ENCODE measurements around the gene FMN2. TPM values are rescaled to one million over a fixed set of nuclear protein-coding genes. Genes with fewer than 3 reads are reported as not detected.

Gene FMN2
- total RNA-seq, 1 donor from 2014 or later: 3.5 TPM

GRCh38 chr1:240056350-240056749 is 35.3 kb upstream of the FMN2 start:
- Mint-ChIP-seq H3K4me1 (ENCODE audit: low read depth) (no peaks in the 10 kb centered on the region), H3K27ac (ENCODE audit: unreplicated experiment) (no peak overlapping the region), H3K27me3 (ENCODE audit: low read depth) (peaks cover 2% of the 10 kb centered on the region), H3K4me3 (ENCODE audit: unreplicated experiment) (no peak overlapping the region), H3K36me3 (ENCODE audit: low read depth) (no peaks in the 10 kb centered on the region), H3K9me3 (ENCODE audit: low read depth) (no peaks in the 10 kb centered on the region)
- no peak for TF ChIP-seq CTCF (IDR thresholded peaks at IDR 0.05)
- DNase-seq (ENCODE audit: low spot score): no peak

DNA sequence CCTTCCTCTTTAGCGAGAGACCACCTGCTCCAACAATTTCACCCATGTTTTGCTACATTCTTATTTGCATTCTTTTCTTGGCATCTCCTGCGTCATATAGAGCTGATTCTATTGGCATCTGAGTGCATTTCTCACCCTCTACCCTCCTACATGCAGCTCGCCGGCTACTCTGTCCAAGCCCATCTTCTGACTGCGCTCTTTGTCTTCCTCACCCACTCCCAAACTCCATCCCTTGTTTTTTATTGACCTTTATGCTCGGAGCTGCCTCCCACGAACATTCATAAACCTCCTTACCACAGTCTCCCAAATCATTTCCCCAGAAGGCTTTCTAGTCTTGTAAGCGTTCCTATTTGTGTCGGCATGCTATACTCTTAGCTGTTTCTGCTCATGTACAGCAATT is 33.6 kb upstream of the FMN2 start:
- no peak for DNase-seq (ENCODE audit: low spot score)
- H3K27ac Mint-ChIP-seq (ENCODE audit: unreplicated experiment): no peak overlapping the region
- TF ChIP-seq CTCF (IDR thresholded peaks at IDR 0.05): no peak

GRCh38 chr1:240068961-240069360 is 22.7 kb upstream of the FMN2 start:
- Mint-ChIP-seq H3K27me3 (ENCODE audit: low read depth) (no peaks in the 10 kb centered on the region), H3K36me3 (ENCODE audit: low read depth) (no peaks in the 10 kb centered on the region), H3K27ac (ENCODE audit: unreplicated experiment) (no peak overlapping the region), H3K9me3 (ENCODE audit: low read depth) (no peaks in the 10 kb centered on the region), H3K4me1 (ENCODE audit: low read depth) (no peaks in the 10 kb centered on the region), H3K4me3 (ENCODE audit: unreplicated experiment) (no peak overlapping the region)
- DNase-seq (ENCODE audit: low spot score): no peak
- TF ChIP-seq CTCF (IDR thresholded peaks at IDR 0.05): no peak

More for the DNA sequence above, 33.6 kb upstream of the FMN2 start:
- Mint-ChIP-seq H3K9me3 (ENCODE audit: low read depth) (no peaks in the 10 kb centered on the region), H3K27me3 (ENCODE audit: low read depth) (peaks cover 2% of the 10 kb centered on the region), H3K4me3 (ENCODE audit: unreplicated experiment) (no peak overlapping the region), H3K36me3 (ENCODE audit: low read depth) (no peaks in the 10 kb centered on the region), H3K4me1 (ENCODE audit: low read depth) (no peaks in the 10 kb centered on the region)

GRCh38 chr1:240070188-240070587 is 21.5 kb upstream of the FMN2 start:
- no peak overlapping the region for H3K27ac Mint-ChIP-seq (ENCODE audit: unreplicated experiment)
- TF ChIP-seq CTCF (IDR thresholded peaks at IDR 0.05): no peak
- no peak overlapping the region for H3K4me3 Mint-ChIP-seq (ENCODE audit: unreplicated experiment)
- H3K4me1 Mint-ChIP-seq (ENCODE audit: low read depth): no peaks in the 10 kb centered on the region
- no peaks in the 10 kb centered on the region for H3K36me3 Mint-ChIP-seq (ENCODE audit: low read depth)
- H3K27me3 Mint-ChIP-seq (ENCODE audit: low read depth): no peaks in the 10 kb centered on the region
- H3K9me3 Mint-ChIP-seq (ENCODE audit: low read depth): no peaks in the 10 kb centered on the region
- DNase-seq (ENCODE audit: low spot score): no peak

GRCh38 chr1:240073097-240073496 is 18.6 kb upstream of the FMN2 start:
- Mint-ChIP-seq H3K27ac (ENCODE audit: unreplicated experiment) (no peak overlapping the region), H3K27me3 (ENCODE audit: low read depth) (no peaks in the 10 kb centered on the region), H3K9me3 (ENCODE audit: low read depth) (peaks cover 5% of the 10 kb centered on the region), H3K36me3 (ENCODE audit: low read depth) (no peaks in the 10 kb centered on the region), H3K4me1 (ENCODE audit: low read depth) (no peaks in the 10 kb centered on the region), H3K4me3 (ENCODE audit: unreplicated experiment) (no peak overlapping the region)
- TF ChIP-seq CTCF (IDR thresholded peaks at IDR 0.05): no peak
- DNase-seq (ENCODE audit: low spot score): no peak
